ENCODE measurements around the gene TEX48.

GRCh38 chr9:114676901-114677300 lies 5.1 kb downstream of the TEX48 start:
- no peak for TF ChIP-seq ZNF565 (CRISPR knock-in tag; conservative IDR thresholded peaks at IDR 0.05; ENCODE audit: low read depth)
- no peak for TF ChIP-seq ZFP3 (CRISPR knock-in tag; IDR thresholded peaks at IDR 0.05)
- TF ChIP-seq ZNF8 (CRISPR knock-in tag; IDR thresholded peaks at IDR 0.05): no peak
- TF ChIP-seq CREB5 (CRISPR knock-in tag; IDR thresholded peaks at IDR 0.05; ENCODE audit: low read depth): no peak
- TF ChIP-seq TCF4 (CRISPR knock-in tag; IDR thresholded peaks at IDR 0.05; ENCODE audit: borderline replicate concordance): no peak
- TF ChIP-seq ZNF70 (CRISPR knock-in tag; IDR thresholded peaks at IDR 0.05): no peak
- TF ChIP-seq ARNTL (CRISPR knock-in tag; IDR thresholded peaks at IDR 0.05; ENCODE audit: borderline replicate concordance, low read depth): no peak
- no peak for TF ChIP-seq GLIS3 (CRISPR knock-in tag; IDR thresholded peaks at IDR 0.05)
- no peak for TF ChIP-seq TSHZ2 (CRISPR knock-in tag; IDR thresholded peaks at IDR 0.05)
- no peak for TF ChIP-seq ZC3H10 (CRISPR knock-in tag; IDR thresholded peaks at IDR 0.05)
- TF ChIP-seq ESRRG (CRISPR knock-in tag; IDR thresholded peaks at IDR 0.05): no peak
- no peak for TF ChIP-seq PPARA (CRISPR knock-in tag; IDR thresholded peaks at IDR 0.05; ENCODE audit: borderline replicate concordance)
- no peak for TF ChIP-seq ZFP30 (CRISPR knock-in tag; IDR thresholded peaks at IDR 0.05)
- no peak for TF ChIP-seq PATZ1 (CRISPR knock-in tag; IDR thresholded peaks at IDR 0.05; ENCODE audit: borderline replicate concordance)

All from SK-N-SH treated with all-trans-retinoic acid at 6 μM for 48 hours (cell line).